ENCODE data around the gene RMRP.

RMRP gene

GRCh38 chr9:35609001-35609819, 48.6 kb downstream of the RMRP start:
- DNase-seq = no peak

- DNase-seq = no peak
Observed at GRCh38 chr9:35608221-35608620, 49.6 kb downstream of the RMRP start.

Data from stimulated activated CD4-positive, alpha-beta T cell treated with anti-CD3 and anti-CD28 coated beads, Interleukin-15, amount 100 ng/mL, for 24 hours (primary cell).